H9 (cell line): ENCODE results near the gene C8G. TPM values are rescaled to one million over a fixed set of nuclear protein-coding genes. Genes with fewer than 3 reads are reported as not detected.

Experiments
- DNase-seq: peaks from one replicate; pipeline ENCODE4 v3.0.0-alpha.2; 2017
- H2AFZ ChIP-seq: one replicate; pipeline ENCODE4 v1.6.1; 2013; ENCODE audit warnings: mild to moderate bottlenecking, low read length, control low read depth, moderate library complexity
- H2AK5ac ChIP-seq: 2 replicates; pipeline ENCODE4 v1.6.1; 2013; ENCODE audit warnings: low read length, control low read depth, mixed read lengths; ENCODE audit not compliant: insufficient read length
- H2BK120ac ChIP-seq: one replicate; pipeline ENCODE4 v1.6.1; 2013; ENCODE audit warnings: low read depth, mild to moderate bottlenecking, low read length, control low read depth, inconsistent platforms; ENCODE audit not compliant: poor library complexity, severe bottlenecking
- H2BK12ac ChIP-seq: 2 replicates; pipeline ENCODE4 v1.6.1; 2013; ENCODE audit warnings: low read length, control low read depth, mixed read lengths, low read depth; ENCODE audit not compliant: insufficient read length
- H2BK15ac ChIP-seq: 2 replicates; pipeline ENCODE4 v1.6.1; 2013; ENCODE audit warnings: low read depth, low read length, control low read depth
- H2BK20ac ChIP-seq: one replicate; pipeline ENCODE4 v1.6.1; 2013; ENCODE audit warnings: low read depth, mild to moderate bottlenecking, low read length, control low read depth, inconsistent platforms; ENCODE audit not compliant: poor library complexity, severe bottlenecking
- H2BK5ac ChIP-seq: 2 replicates; pipeline ENCODE4 v1.6.1; 2013; ENCODE audit warnings: low read length, control low read depth, mixed read lengths; ENCODE audit not compliant: insufficient read length
- H3K14ac ChIP-seq: 2 replicates; pipeline ENCODE4 v1.6.1; 2013; ENCODE audit warnings: low read length, control low read depth; ENCODE audit not compliant: insufficient read depth
- H3K18ac ChIP-seq: 2 replicates; pipeline ENCODE4 v1.6.1; 2013; ENCODE audit warnings: low read depth, mild to moderate bottlenecking, mixed read lengths, low read length, control low read depth; ENCODE audit not compliant: insufficient read length
- H3K23ac ChIP-seq: 2 replicates; pipeline ENCODE4 v1.6.1; 2013; ENCODE audit warnings: low read length, control low read depth, mixed read lengths, low read depth; ENCODE audit not compliant: insufficient read length
- H3K23me2 ChIP-seq: 2 replicates; pipeline ENCODE4 v1.6.1; 2013; ENCODE audit warnings: low read depth, mild to moderate bottlenecking, mixed read lengths, low read length, control low read depth; ENCODE audit not compliant: insufficient read length, poor library complexity, severe bottlenecking
- H3K27ac ChIP-seq: 2 replicates; pipeline ENCODE4 v1.5.1; 2013; ENCODE audit warnings: low read length, control low read depth, mixed read lengths, low read depth; ENCODE audit not compliant: insufficient read length
- H3K27me3 ChIP-seq: 2 replicates; pipeline ENCODE4 v1.6.1; 2013; ENCODE audit warnings: low read length, control low read depth, inconsistent platforms; ENCODE audit not compliant: insufficient read depth
- H3K4ac ChIP-seq: 2 replicates; pipeline ENCODE4 v1.6.1; 2013; ENCODE audit warnings: low read depth, mild to moderate bottlenecking, control low read depth, inconsistent platforms, low read length, moderate library complexity
- H3K4me1 ChIP-seq: 2 replicates; pipeline ENCODE4 v1.6.1; 2013; ENCODE audit warnings: low read length, control low read depth, inconsistent platforms; ENCODE audit not compliant: insufficient read depth
- H3K4me2 ChIP-seq: 2 replicates; pipeline ENCODE4 v1.6.1; 2013; ENCODE audit warnings: low read length, control low read depth, mixed read lengths; ENCODE audit not compliant: insufficient read length, insufficient read depth
- H3K56ac ChIP-seq: 2 replicates; pipeline ENCODE4 v1.6.1; 2013; ENCODE audit warnings: low read depth, mild to moderate bottlenecking, mixed read lengths, low read length, control low read depth; ENCODE audit not compliant: insufficient read length
- H3K79me1 ChIP-seq: 2 replicates; pipeline ENCODE4 v1.6.1; 2013; ENCODE audit warnings: low read depth, mild to moderate bottlenecking, moderate library complexity, low read length, control low read depth, inconsistent platforms; ENCODE audit not compliant: insufficient read depth, poor library complexity, severe bottlenecking
- H3K79me2 ChIP-seq: 2 replicates; pipeline ENCODE4 v1.6.1; 2013; ENCODE audit warnings: low read length, control low read depth, inconsistent platforms; ENCODE audit not compliant: insufficient read depth
- H3K9ac ChIP-seq: 2 replicates; pipeline ENCODE4 v1.6.1; 2013; ENCODE audit warnings: low read length, control low read depth, mixed read lengths; ENCODE audit not compliant: insufficient read length; ENCODE audit errors: extremely low read depth
- H3K9me3 ChIP-seq: one replicate; pipeline ENCODE4 v1.6.1; 2013; ENCODE audit warnings: low read depth, low read length, inconsistent platforms; ENCODE audit not compliant: control insufficient read depth
- H3T11ph ChIP-seq: one replicate; pipeline ENCODE4 v1.6.1; 2013; ENCODE audit warnings: mild to moderate bottlenecking, low read length, control low read depth, inconsistent platforms
- H4K20me1 ChIP-seq: one replicate; pipeline ENCODE4 v1.6.1; 2013; ENCODE audit not compliant: control insufficient read depth, insufficient read length, insufficient read depth
- H4K5ac ChIP-seq: 2 replicates; pipeline ENCODE4 v1.6.1; 2013; ENCODE audit warnings: low read depth, mild to moderate bottlenecking, mixed read lengths, low read length, control low read depth; ENCODE audit not compliant: insufficient read length
- H4K8ac ChIP-seq: replicated peaks from 2 replicates; pipeline ENCODE4 v1.6.1; 2013; ENCODE audit warnings: low read length, control low read depth, mixed read lengths, low read depth; ENCODE audit not compliant: insufficient read length
- H4K91ac ChIP-seq: 2 replicates; pipeline ENCODE4 v1.6.1; 2013; ENCODE audit warnings: low read depth, mild to moderate bottlenecking, moderate library complexity, mixed read lengths, low read length, control low read depth; ENCODE audit not compliant: insufficient read length
- H3K27ac Mint-ChIP-seq, 3 experiments: 2 replicates in 2 of 3; 3 replicates in 1 of 3; pipeline ENCODE4 v1.8.0; 2020 to 2021; ENCODE audit warnings: mixed read lengths in 3 of 3, mild to moderate bottlenecking in 1 of 3, moderate library complexity in 1 of 3
- H3K27me3 Mint-ChIP-seq: 2 replicates; pipeline ENCODE4 v1.8.0; 2021; ENCODE audit warnings: low read depth, mild to moderate bottlenecking, moderate library complexity, mixed read lengths
- H3K36me3 Mint-ChIP-seq, 3 experiments: 2 replicates in 2 of 3; 3 replicates in 1 of 3; pipeline ENCODE4 v1.8.0; 2020 to 2021; ENCODE audit warnings: low read depth in 3 of 3, mixed read lengths in 3 of 3; ENCODE audit not compliant: insufficient read depth in 1 of 3
- H3K4me1 Mint-ChIP-seq, 2 experiments: 2 replicates each; pipeline ENCODE4 v1.8.0; 2020; ENCODE audit warnings: mixed read lengths in 2 of 2
- H3K4me3 Mint-ChIP-seq, 2 experiments: 2 replicates in 1 of 2; 3 replicates in 1 of 2; pipeline ENCODE4 v1.8.0; 2020 to 2021; ENCODE audit warnings: mild to moderate bottlenecking in 2 of 2, mixed read lengths in 2 of 2, moderate library complexity in 1 of 2
- H3K9me3 Mint-ChIP-seq, 2 experiments: 2 replicates in 1 of 2; 3 replicates in 1 of 2; pipeline ENCODE4 v1.8.0; 2020; ENCODE audit warnings: mild to moderate bottlenecking in 2 of 2, mixed read lengths in 2 of 2, moderate library complexity in 1 of 2
- WGBS: extraction: QIAGEN DNeasy Blood & Tissue Kit; methylation state at CpG from one replicate; pipeline ENCODE4 v1.1.7; 2013; ENCODE audit warnings: missing lambda C conversion rate, low lambda C conversion rate, mixed read lengths; ENCODE audit not compliant: insufficient read length; ENCODE audit errors: extremely low coverage; 5-methylcytosine and 5-hydroxymethylcytosine counted together
- total RNA-seq: library from RNA; stranded (reverse); gene quantifications from 2 replicates; pipeline ENCODE4 v1.2.1, GENCODE V29; 2021
- TF ChIP-seq, protein P1 (sequence below): fragments of 200-600 bp; sonication (generic); conservative IDR thresholded peaks from 3 replicates; pipeline ENCODE4 v1.8.0; 2021; ENCODE audit warnings: antibody characterized with exemption, mild to moderate bottlenecking

The C8G gene
- total RNA-seq, 1 experiment from 2014 or later = 0.96 TPM

DNA sequence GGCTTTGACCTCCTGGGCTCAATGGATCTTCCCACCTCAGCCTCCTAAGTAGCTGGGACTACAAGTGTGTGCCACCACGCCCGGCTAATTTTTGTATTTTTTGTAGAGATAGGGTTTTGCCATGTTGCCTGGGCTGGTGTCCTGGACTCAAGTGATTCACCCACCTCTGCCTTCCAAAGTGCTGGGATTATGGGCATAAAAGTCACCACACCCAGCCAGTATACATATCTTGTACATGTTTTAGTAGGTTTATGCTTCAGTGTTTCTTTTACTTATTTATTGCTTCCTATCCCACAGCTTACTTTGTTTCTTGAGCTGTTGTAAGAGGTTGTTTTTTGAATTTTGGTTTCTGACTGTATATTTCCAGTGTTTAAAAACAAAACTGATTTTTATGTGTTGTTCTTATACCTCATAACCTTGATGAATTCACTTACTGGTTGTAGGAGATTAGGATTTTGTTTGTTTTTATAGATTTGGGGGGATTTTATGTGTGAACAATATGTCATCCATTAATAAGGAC, 13.4 kb upstream of the C8G start:
- Histone ChIP-seq H3K79me1 (no peaks in the 10 kb centered on the region), H4K20me1 (no peaks in the 10 kb centered on the region), H2BK120ac (no peak overlapping the region), H3K23me2 (no peaks in the 10 kb centered on the region), H3K14ac (no peak overlapping the region), H3K27me3 (no peaks in the 10 kb centered on the region), H3T11ph (no peak overlapping the region), H4K8ac (no peak overlapping the region), H2AK5ac (no peak overlapping the region), H3K9me3 (no peaks in the 10 kb centered on the region), H2BK20ac (no peak overlapping the region), H3K4me1 (no peaks in the 10 kb centered on the region; the same call in 1 of the 2 replicates), H2AFZ (no peak overlapping the region), H3K56ac (no peak overlapping the region), H3K27ac (no peak overlapping the region), H4K5ac (no peak overlapping the region), H3K79me2 (no peaks in the 10 kb centered on the region), H2BK15ac (no peak overlapping the region), H3K4ac (no peak overlapping the region), H3K9ac (no peak overlapping the region), H3K18ac (no peak overlapping the region), H3K4me2 (no peak overlapping the region), H2BK5ac (no peak overlapping the region), H2BK12ac (no peak overlapping the region), H4K91ac (no peak overlapping the region), H3K23ac (no peak overlapping the region)
- H3K9me3 Mint-ChIP-seq = no peaks in the 10 kb centered on the region
- H3K4me1 Mint-ChIP-seq = peaks cover 3 to 13% of the 10 kb centered on the region in 2 experiments
- no CpG with 5 or more reads among the region's 2 CpGs for WGBS
- DNase-seq = no peak
- no peaks in the 10 kb centered on the region for H3K27me3 Mint-ChIP-seq
- peaks cover 21 to 68% (median 31%) of the 10 kb centered on the region in 3 experiments for H3K36me3 Mint-ChIP-seq
- no peak overlapping the region for H3K4me3 Mint-ChIP-seq
- no peak overlapping the region for H3K27ac Mint-ChIP-seq
- TF ChIP-seq, protein P1, sequence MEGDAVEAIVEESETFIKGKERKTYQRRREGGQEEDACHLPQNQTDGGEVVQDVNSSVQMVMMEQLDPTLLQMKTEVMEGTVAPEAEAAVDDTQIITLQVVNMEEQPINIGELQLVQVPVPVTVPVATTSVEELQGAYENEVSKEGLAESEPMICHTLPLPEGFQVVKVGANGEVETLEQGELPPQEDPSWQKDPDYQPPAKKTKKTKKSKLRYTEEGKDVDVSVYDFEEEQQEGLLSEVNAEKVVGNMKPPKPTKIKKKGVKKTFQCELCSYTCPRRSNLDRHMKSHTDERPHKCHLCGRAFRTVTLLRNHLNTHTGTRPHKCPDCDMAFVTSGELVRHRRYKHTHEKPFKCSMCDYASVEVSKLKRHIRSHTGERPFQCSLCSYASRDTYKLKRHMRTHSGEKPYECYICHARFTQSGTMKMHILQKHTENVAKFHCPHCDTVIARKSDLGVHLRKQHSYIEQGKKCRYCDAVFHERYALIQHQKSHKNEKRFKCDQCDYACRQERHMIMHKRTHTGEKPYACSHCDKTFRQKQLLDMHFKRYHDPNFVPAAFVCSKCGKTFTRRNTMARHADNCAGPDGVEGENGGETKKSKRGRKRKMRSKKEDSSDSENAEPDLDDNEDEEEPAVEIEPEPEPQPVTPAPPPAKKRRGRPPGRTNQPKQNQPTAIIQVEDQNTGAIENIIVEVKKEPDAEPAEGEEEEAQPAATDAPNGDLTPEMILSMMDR = no peak
